K562 (cell line): ENCODE data around the gene PIGB. TPM values are rescaled to one million over a fixed set of nuclear protein-coding genes. Genes with fewer than 3 reads are reported as not detected.

Experiments
- BRF1 ChIP-seq: IDR thresholded peaks from 3 replicates; pipeline ENCODE4 v1.6.1; 2011; ENCODE audit warnings: borderline replicate concordance, mild to moderate bottlenecking; ENCODE audit not compliant: insufficient read length; ENCODE audit errors: extremely low read depth
- DNMT1 ChIP-seq: fragments of 450-650 bp; IDR thresholded peaks from 2 replicates; pipeline ENCODE4 v1.6.1; 2016; ENCODE audit warnings: antibody characterized with exemption, mild to moderate bottlenecking
- LARP7 ChIP-seq: fragments of 450-650 bp; IDR thresholded peaks from 2 replicates; pipeline ENCODE4 v1.6.1; 2016
- PRDM10 ChIP-seq: fragments of 450-650 bp; IDR thresholded peaks from 2 replicates; pipeline ENCODE4 v1.6.1; 2018; ENCODE audit not compliant: partially characterized antibody
- RBBP5 ChIP-seq: fragments of 200-600 bp; sonication (generic); IDR thresholded peaks from 2 replicates; pipeline ENCODE4 v1.6.1; 2012; ENCODE audit warnings: borderline replicate concordance, mild to moderate bottlenecking, low read length, control low read depth, inconsistent platforms; ENCODE audit not compliant: insufficient read depth, poor library complexity, severe bottlenecking
- SP1 ChIP-seq: sonication (generic); formaldehyde crosslinking; IDR thresholded peaks from 2 replicates; pipeline ENCODE4 v1.8.1; 2022; ENCODE audit warnings: mild to moderate bottlenecking, missing genetic modification reagents
- ZKSCAN1 ChIP-seq: fragments of 150-350 bp; IDR thresholded peaks from 2 replicates; pipeline ENCODE4 v1.6.1; 2016; ENCODE audit warnings: low read depth, low read length
- ZNF12 ChIP-seq: sonication (generic); formaldehyde crosslinking; IDR thresholded peaks from 2 replicates; pipeline ENCODE4 v1.4.0; 2020; ENCODE audit warnings: mild to moderate bottlenecking, missing genetic modification reagents
- ZNF175 ChIP-seq: fragments of 200-800 bp; sonication (Bioruptor generic); IDR thresholded peaks from 2 replicates; pipeline ENCODE4 v1.6.1; 2016; ENCODE audit warnings: low read depth, mild to moderate bottlenecking, missing genetic modification characterization, missing compliant biosample characterization
- ZNF24 ChIP-seq: fragments of 450-650 bp; IDR thresholded peaks from 2 replicates; pipeline ENCODE4 v1.6.1; 2016
- ZNF263 ChIP-seq: sonication (generic); formaldehyde crosslinking; IDR thresholded peaks from 2 replicates; pipeline ENCODE4 v1.8.0; 2022; ENCODE audit warnings: mild to moderate bottlenecking, missing genetic modification reagents, borderline replicate concordance
- ZNF431 ChIP-seq: sonication (generic); formaldehyde crosslinking; IDR thresholded peaks from 2 replicates; pipeline ENCODE4 v1.8.0; 2022; ENCODE audit warnings: mild to moderate bottlenecking, missing genetic modification reagents
- ZNF584 ChIP-seq: fragments of 200-800 bp; sonication (Bioruptor generic); IDR thresholded peaks from 2 replicates; pipeline ENCODE4 v1.6.1; 2016; ENCODE audit warnings: low read depth, mild to moderate bottlenecking, missing genetic modification characterization, missing compliant biosample characterization
- polyA plus RNA-seq, 8 experiments: library from polyadenylated mRNA; depleted of rRNA in 4 of 8; stranded (reverse) in 5 of 8; unstranded in 3 of 8; fragments of >200 nt; fragmentation: Nextera tagmentation in 2 of 8; fragmentation: Illumina TruSeq in 1 of 8; extraction: Ambion mirVana in 2 of 8; extraction: Trizol in 1 of 8; gene quantifications; 2 replicates each; pipeline versions ENCODE4 v1.2.1 to v1.2.3, GENCODE V29; 2011 to 2014; ENCODE audit warnings: inconsistent platforms in 1 of 8, missing spikeins in 1 of 8
- total RNA-seq, 7 experiments: library from RNA; depleted of rRNA in 6 of 7; stranded (reverse); fragments of >200 nt in 6 of 7; fragmentation: Illumina TruSeq in 2 of 7; extraction: Trizol in 2 of 7; gene quantifications; 2 replicates each; pipeline versions ENCODE4 v1.2.1 to v1.2.3, GENCODE V29; 2011 to 2021; ENCODE audit warnings: low replicate concordance in 1 of 7
- TF ChIP-seq, protein P1 (sequence below), 3 experiments: fragments of 200-800 bp in 1 of 3; sonication (Bioruptor generic) in 1 of 3; sonication (generic) in 1 of 3; formaldehyde crosslinking in 1 of 3; IDR thresholded peaks; 2 replicates each; pipeline versions ENCODE4 v1.6.1 to v1.8.0; 2016 to 2022; ENCODE audit warnings: mild to moderate bottlenecking in 2 of 3, missing compliant biosample characterization in 2 of 3, missing genetic modification characterization in 2 of 3, missing genetic modification reagents in 1 of 3
- TF ChIP-seq, protein P2 (sequence below): fragments of 250-450 bp; sonication (Bioruptor Pico); IDR thresholded peaks from 2 replicates; pipeline ENCODE4 v1.4.0; 2020; ENCODE audit warnings: mild to moderate bottlenecking
- TF ChIP-seq, protein P3 (sequence below): fragments of 450-650 bp; formaldehyde crosslinking; IDR thresholded peaks from 2 replicates; pipeline ENCODE4 v1.4.0; 2020; ENCODE audit warnings: mild to moderate bottlenecking, moderate library complexity

The PIGB gene
- total and polyA plus RNA-seq, 9 of the 15 experiments (the other 6 are each of a cell fraction or from before 2014, with no cell fraction given) = 9.9 to 32.3 (median 18.2) TPM

- TF ChIP-seq, protein P1, sequence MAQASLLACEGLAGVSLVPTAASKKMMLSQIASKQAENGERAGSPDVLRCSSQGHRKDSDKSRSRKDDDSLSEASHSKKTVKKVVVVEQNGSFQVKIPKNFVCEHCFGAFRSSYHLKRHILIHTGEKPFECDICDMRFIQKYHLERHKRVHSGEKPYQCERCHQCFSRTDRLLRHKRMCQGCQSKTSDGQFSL (CRISPR knock-in tag; IDR thresholded peaks at IDR 0.05) = peak; percentile 50; the same call in 1 of the 2 replicates
- TF ChIP-seq, protein P1 (tag; IDR thresholded peaks at IDR 0.05) = no peak
- TF ChIP-seq LARP7 = no peak
- TF ChIP-seq ZNF263 (CRISPR knock-in tag) = 0 out of 2 replicates have a peak, but pooled peaks have one; percentile 42
- TF ChIP-seq SP1 (CRISPR knock-in tag) = peak; percentile 13; the same call in 1 of the 2 replicates
- TF ChIP-seq PRDM10 = no peak
- TF ChIP-seq RBBP5 = peak; percentile 90
- TF ChIP-seq ZNF584 (CRISPR knock-in tag) = no peak
- no peak for TF ChIP-seq ZNF24
- no peak for TF ChIP-seq DNMT1
- TF ChIP-seq ZNF175 (CRISPR knock-in tag) = no peak
- no peak for TF ChIP-seq ZKSCAN1
- TF ChIP-seq ZNF431 (CRISPR knock-in tag) = peak; percentile 50; the same call in 1 of the 2 replicates
- no peak for TF ChIP-seq ZNF12
- TF ChIP-seq, protein P2, sequence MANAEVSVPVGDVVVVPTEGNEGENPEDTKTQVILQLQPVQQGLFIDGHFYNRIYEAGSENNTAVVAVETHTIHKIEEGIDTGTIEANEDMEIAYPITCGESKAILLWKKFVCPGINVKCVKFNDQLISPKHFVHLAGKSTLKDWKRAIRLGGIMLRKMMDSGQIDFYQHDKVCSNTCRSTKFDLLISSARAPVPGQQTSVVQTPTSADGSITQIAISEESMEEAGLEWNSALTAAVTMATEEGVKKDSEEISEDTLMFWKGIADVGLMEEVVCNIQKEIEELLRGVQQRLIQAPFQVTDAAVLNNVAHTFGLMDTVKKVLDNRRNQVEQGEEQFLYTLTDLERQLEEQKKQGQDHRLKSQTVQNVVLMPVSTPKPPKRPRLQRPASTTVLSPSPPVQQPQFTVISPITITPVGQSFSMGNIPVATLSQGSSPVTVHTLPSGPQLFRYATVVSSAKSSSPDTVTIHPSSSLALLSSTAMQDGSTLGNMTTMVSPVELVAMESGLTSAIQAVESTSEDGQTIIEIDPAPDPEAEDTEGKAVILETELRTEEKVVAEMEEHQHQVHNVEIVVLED (CRISPR knock-in tag) = no peak
- TF ChIP-seq, protein P3, sequence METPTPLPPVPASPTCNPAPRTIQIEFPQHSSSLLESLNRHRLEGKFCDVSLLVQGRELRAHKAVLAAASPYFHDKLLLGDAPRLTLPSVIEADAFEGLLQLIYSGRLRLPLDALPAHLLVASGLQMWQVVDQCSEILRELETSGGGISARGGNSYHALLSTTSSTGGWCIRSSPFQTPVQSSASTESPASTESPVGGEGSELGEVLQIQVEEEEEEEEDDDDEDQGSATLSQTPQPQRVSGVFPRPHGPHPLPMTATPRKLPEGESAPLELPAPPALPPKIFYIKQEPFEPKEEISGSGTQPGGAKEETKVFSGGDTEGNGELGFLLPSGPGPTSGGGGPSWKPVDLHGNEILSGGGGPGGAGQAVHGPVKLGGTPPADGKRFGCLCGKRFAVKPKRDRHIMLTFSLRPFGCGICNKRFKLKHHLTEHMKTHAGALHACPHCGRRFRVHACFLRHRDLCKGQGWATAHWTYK (CRISPR knock-in tag) = no peak
- TF ChIP-seq BRF1 = no peak
These were observed 29.8 kb upstream of the PIGB start (continued) for GRCh38 chr15:55289011-55289745.
